Fibroblast of lung (primary cell): ENCODE measurements around the gene TUG1. TPM values are rescaled to one million over a fixed set of nuclear protein-coding genes. Genes with fewer than 3 reads are reported as not detected.

Experiments used
- DNase-seq, 2 donors: peaks; one replicate each; pipeline versions ENCODE4 v3.0.0 to v3.0.0-alpha.2; 2010; ENCODE audit warnings: low read depth in 2 of 2
- H2AFZ ChIP-seq: 2 replicates; pipeline ENCODE4 v1.5.1; 2012; ENCODE audit warnings: low read length, control low read depth, inconsistent platforms
- H3K27ac ChIP-seq: 2 replicates; pipeline ENCODE4 v1.5.1; 2011; ENCODE audit warnings: low read length, control low read depth; ENCODE audit not compliant: insufficient read depth
- H3K27me3 ChIP-seq: 2 replicates; pipeline ENCODE4 v1.5.1; 2011; ENCODE audit warnings: mild to moderate bottlenecking, low read length; ENCODE audit not compliant: control insufficient read depth, insufficient read depth
- H3K36me3 ChIP-seq: 2 replicates; pipeline ENCODE4 v1.5.1; 2011; ENCODE audit warnings: low read length; ENCODE audit not compliant: control insufficient read depth, insufficient read depth
- H3K4me1 ChIP-seq: 2 replicates; pipeline ENCODE4 v1.5.1; 2011; ENCODE audit warnings: low read length; ENCODE audit not compliant: control insufficient read depth, insufficient read depth; ENCODE audit errors: extremely low read depth
- H3K4me2 ChIP-seq: 2 replicates; pipeline ENCODE4 v1.5.1; 2011; ENCODE audit warnings: low read length, control low read depth; ENCODE audit not compliant: insufficient read depth; ENCODE audit errors: extremely low read depth
- H3K4me3 ChIP-seq, 4 experiments: fragments of 200-600 bp in 1 of 4; sonication (generic) in 1 of 4; replicated peaks in 1 of 4; 2 replicates each; pipeline ENCODE4 v1.5.1; 2011 to 2016; ENCODE audit warnings: low read length in 4 of 4, low read depth in 3 of 4, mild to moderate bottlenecking in 3 of 4, control low read depth in 2 of 4, inconsistent platforms in 1 of 4, mixed read lengths in 1 of 4; ENCODE audit not compliant: insufficient read depth in 1 of 4; ENCODE audit errors: control extremely low read depth in 1 of 4
- H3K79me2 ChIP-seq: 2 replicates; pipeline ENCODE4 v1.5.1; 2012; ENCODE audit warnings: mild to moderate bottlenecking, low read length, inconsistent platforms; ENCODE audit not compliant: control insufficient read depth, insufficient read depth
- H3K9ac ChIP-seq: 2 replicates; pipeline ENCODE4 v1.5.1; 2011; ENCODE audit warnings: mild to moderate bottlenecking, low read length, control low read depth; ENCODE audit not compliant: insufficient read depth
- H3K9me3 ChIP-seq: 2 replicates; pipeline ENCODE4 v1.5.1; 2012; ENCODE audit warnings: low read depth, low read length; ENCODE audit not compliant: control insufficient read depth, insufficient read depth
- H4K20me1 ChIP-seq: 2 replicates; pipeline ENCODE4 v1.5.1; 2011; ENCODE audit warnings: low read length; ENCODE audit not compliant: control insufficient read depth, insufficient read depth; ENCODE audit errors: extremely low read depth
- CTCF ChIP-seq, 2 donors: IDR thresholded peaks in 1 of 2; conservative IDR thresholded peaks in 1 of 2; 1 replicate in 1 of 2; 2 replicates in 1 of 2; pipeline ENCODE4 v1.5.1; 2011 to 2012; ENCODE audit warnings: low read length in 2 of 2, control low read depth in 1 of 2, inconsistent platforms in 1 of 2, low read depth in 1 of 2, mild to moderate bottlenecking in 1 of 2
- EZH2 ChIP-seq: IDR thresholded peaks from 2 replicates; pipeline ENCODE4 v1.5.1; 2012; ENCODE audit warnings: low read length, control low read depth, mild to moderate bottlenecking; ENCODE audit errors: missing control alignments
- polyA plus RNA-seq, 2 donors: library from polyadenylated mRNA; depleted of rRNA in 1 of 2; stranded (reverse) in 1 of 2; unstranded in 1 of 2; fragments of >200 nt; gene quantifications; 2 replicates each; pipeline ENCODE4 v1.2.1, GENCODE V29; 2011 to 2012; ENCODE audit warnings: missing spikeins in 1 of 2
- total RNA-seq: library from RNA; depleted of rRNA; stranded (reverse); fragments of >200 nt; gene quantifications from 2 replicates; pipeline ENCODE4 v1.2.1, GENCODE V29; 2014

Gene TUG1
- total and polyA plus RNA-seq, 2 donors (not counting 1 experiment from before 2014, with no cell fraction given): 39.5 to 114 TPM

- no peak overlapping the region for H3K4me2 ChIP-seq
- H3K9me3 ChIP-seq: no peaks in the 10 kb centered on the region
- no peaks in the 10 kb centered on the region for H3K79me2 ChIP-seq
- no peak overlapping the region for H2AFZ ChIP-seq
- no peak overlapping the region for H3K4me3 ChIP-seq
- DNase-seq: no peak
- no peaks in the 10 kb centered on the region for H3K27me3 ChIP-seq
- H3K4me1 ChIP-seq: no peaks in the 10 kb centered on the region
- TF ChIP-seq CTCF (conservative IDR thresholded peaks at IDR 0.05 in 1 of 2, IDR thresholded peaks at IDR 0.05 in 1 of 2; ENCODE audit: low read depth in 1 of 2, low read length in 2 of 2): no peak
- no peaks in the 10 kb centered on the region for H3K36me3 ChIP-seq
- H4K20me1 ChIP-seq: no peaks in the 10 kb centered on the region
- no peak overlapping the region for H3K9ac ChIP-seq
- no peak overlapping the region for H3K27ac ChIP-seq
Measured at GRCh38 chr22:30994960-30995359, 25.9 kb downstream of the TUG1 start.

- H3K36me3 ChIP-seq: no peaks in the 10 kb centered on the region
- TF ChIP-seq CTCF (conservative IDR thresholded peaks at IDR 0.05 in 1 of 2, IDR thresholded peaks at IDR 0.05 in 1 of 2; ENCODE audit: low read depth in 1 of 2, low read length in 2 of 2) (no peak), EZH2 (no peak)
- no peak overlapping the region for H2AFZ ChIP-seq
- H3K27me3 ChIP-seq: no peaks in the 10 kb centered on the region
- no peak for DNase-seq
- H3K79me2 ChIP-seq: no peaks in the 10 kb centered on the region
- no peaks in the 10 kb centered on the region for H3K9me3 ChIP-seq
- H3K9ac ChIP-seq: no peak overlapping the region
- H3K4me1 ChIP-seq: no peaks in the 10 kb centered on the region
- no peak overlapping the region for H3K4me3 ChIP-seq
- H3K4me2 ChIP-seq: no peak overlapping the region
- no peak overlapping the region for H3K27ac ChIP-seq
- no peaks in the 10 kb centered on the region for H4K20me1 ChIP-seq
Measured at GRCh38 chr22:30996462-30996861, 27.4 kb downstream of the TUG1 start.

- no peak for TF ChIP-seq CTCF (conservative IDR thresholded peaks at IDR 0.05 in 1 of 2, IDR thresholded peaks at IDR 0.05 in 1 of 2; ENCODE audit: low read depth in 1 of 2, low read length in 2 of 2)
- no peak for TF ChIP-seq EZH2
Measured at GRCh38 chr22:30998329-30998728, 29.3 kb downstream of the TUG1 start.

More at GRCh38 chr22:30998329-30998728, 29.3 kb downstream of the TUG1 start:
- Histone ChIP-seq H3K9ac (no peak overlapping the region), H3K27me3 (no peaks in the 10 kb centered on the region), H3K9me3 (no peaks in the 10 kb centered on the region), H3K36me3 (no peaks in the 10 kb centered on the region), H3K4me2 (no peak overlapping the region), H3K4me3 (no peak overlapping the region), H4K20me1 (no peaks in the 10 kb centered on the region), H2AFZ (no peak overlapping the region), H3K27ac (no peak overlapping the region), H3K4me1 (no peaks in the 10 kb centered on the region), H3K79me2 (no peaks in the 10 kb centered on the region)
- no peak for DNase-seq
